ENCODE results near the gene SALL3.

GRCh38 chr18:78960709-78961108, 18.9 kb upstream of the SALL3 start:
- TF ChIP-seq CTCF (IDR thresholded peaks at IDR 0.05; ENCODE audit: extremely low read depth in 1 of 2, insufficient read depth in 1 of 2, low read depth in 1 of 2, low read length in 2 of 2) (no peak), POLR2A (IDR thresholded peaks at IDR 0.05; ENCODE audit: low read depth, low read length) (no peak), MYC (IDR thresholded peaks at IDR 0.05; ENCODE audit: low read depth, low read length) (no peak), POLR2AphosphoS5 (IDR thresholded peaks at IDR 0.05; ENCODE audit: insufficient read depth, low read depth, low read length) (no peak), MAX (IDR thresholded peaks at IDR 0.05; ENCODE audit: insufficient read depth, insufficient read length) (no peak), FOS (IDR thresholded peaks at IDR 0.05; ENCODE audit: borderline replicate concordance, insufficient read depth, low read length) (no peak), EZH2 (IDR thresholded peaks at IDR 0.05; ENCODE audit: borderline replicate concordance, low read depth, low read length, severe bottlenecking) (no peak), JUN (IDR thresholded peaks at IDR 0.05; ENCODE audit: borderline replicate concordance, insufficient read depth, insufficient read length, low read depth) (no peak)

Data from endothelial cell of umbilical vein (primary cell).